ENCODE data around the gene AOX1. TPM values are rescaled to one million over a fixed set of nuclear protein-coding genes. Genes with fewer than 3 reads are reported as not detected.
"Not testable (repeated sequence)": the region's sequence is repeated elsewhere in the genome, so short reads cannot be mapped to it uniquely, and the experiment has no call there.

AOX1 gene
- 1 to 10 TPM; 1.7 to 2.8 (median 2.4) TPM for polyA plus RNA-seq (ENCODE audit: insufficient read length in 4 of 4)

GRCh38 chr2:200585730-200586643 is at the start of gene AOX1:
TSS of gene AOX1 (plus strand) at chr2:200586014. CDS start at chr2:200586109, 95 bp downstream.
- DNase-seq (ENCODE audit: low read depth in 4 of 4, low spot score in 3 of 4): peak in 2 of 4 donors; percentile 26 to 33

DNA sequence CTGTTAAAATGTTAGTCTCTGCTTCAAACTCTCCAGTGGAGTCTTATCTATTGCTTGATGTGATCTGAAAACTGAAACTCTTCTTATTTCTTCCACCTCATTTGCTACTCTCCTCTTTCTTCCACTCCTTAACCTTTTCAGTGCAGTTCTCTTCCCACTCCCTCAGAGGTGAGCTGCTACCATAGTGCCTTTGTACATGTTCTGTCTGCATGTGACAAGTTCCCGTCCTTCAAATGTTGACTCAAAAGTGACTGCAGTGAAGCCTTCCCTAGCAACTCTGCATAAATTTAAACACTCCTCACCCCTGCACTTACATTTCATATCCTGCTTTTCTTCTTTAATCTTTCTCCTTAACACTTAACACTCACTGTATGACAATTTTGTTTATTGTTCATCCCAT is 47.7 kb upstream of the AOX1 start:
- DNase-seq (ENCODE audit: low read depth in 4 of 4, low spot score in 3 of 4): no peak

DNA sequence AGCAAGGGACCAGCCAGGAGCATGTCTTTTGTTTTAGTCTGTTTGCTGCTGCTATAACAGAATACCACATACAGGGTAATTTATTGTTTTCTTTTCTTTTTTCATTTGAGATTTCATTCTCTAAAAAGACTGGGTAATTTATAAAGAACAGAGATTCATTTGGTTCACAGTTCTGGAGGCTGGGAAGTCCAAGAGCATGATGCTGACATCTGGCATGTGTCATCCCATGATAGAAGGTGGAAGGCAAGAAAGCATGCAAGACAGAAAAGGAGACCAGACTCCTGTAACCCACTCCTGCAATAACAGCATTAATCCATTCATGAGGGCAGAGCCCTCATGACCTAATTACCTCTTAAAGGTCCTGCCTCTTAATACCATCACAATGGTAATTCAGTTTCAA is 45.0 kb upstream of the AOX1 start:
- no peak for DNase-seq (ENCODE audit: low read depth in 4 of 4, low spot score in 3 of 4)

DNA sequence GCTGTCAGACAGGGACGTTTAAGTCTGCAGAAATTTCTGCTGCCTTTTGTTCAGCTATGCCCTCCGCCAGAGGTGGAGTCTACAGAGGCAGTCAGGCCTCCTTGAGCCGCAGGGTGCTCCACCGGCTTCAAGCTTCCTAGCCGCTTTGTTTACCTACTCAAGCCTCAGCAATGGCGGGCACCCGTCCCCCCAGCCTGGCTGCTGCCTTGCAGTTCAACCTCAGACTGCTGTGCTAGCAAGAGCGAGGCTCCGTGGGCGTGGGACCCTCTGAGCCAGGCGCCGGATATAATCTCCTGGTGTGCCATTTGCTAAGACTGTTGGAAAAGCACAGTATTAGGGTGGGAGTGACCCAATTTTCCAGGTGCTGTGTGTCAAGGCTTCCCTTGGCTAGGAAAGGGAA is 19.2 kb upstream of the AOX1 start:
- DNase-seq (ENCODE audit: low read depth in 4 of 4, low spot score in 3 of 4): not testable (repeated sequence)

DNA sequence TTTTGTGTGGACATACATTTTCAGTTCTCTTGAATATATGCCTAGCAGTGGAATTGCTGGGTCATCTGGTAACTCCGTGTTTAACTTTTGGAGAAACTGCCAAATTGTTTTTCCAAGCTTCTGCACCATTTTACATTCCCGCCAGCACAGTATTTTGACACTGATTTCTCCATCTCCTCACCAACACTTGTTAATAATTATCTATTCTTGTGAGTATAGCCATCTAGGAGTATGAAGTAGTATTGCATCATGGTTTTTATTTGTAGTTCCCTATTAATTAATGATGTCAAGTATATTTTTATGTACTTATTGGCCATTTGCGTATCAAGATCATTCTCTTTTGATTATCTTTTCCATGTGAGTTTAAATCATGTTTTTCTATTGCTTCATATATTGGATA is 17.9 kb upstream of the AOX1 start:
- no peak for DNase-seq (ENCODE audit: low read depth in 4 of 4, low spot score in 3 of 4)

- DNase-seq (ENCODE audit: low read depth in 4 of 4, low spot score in 3 of 4): no peak
Observed at GRCh38 chr2:200575957-200576356, 9.9 kb upstream of the AOX1 start.

- DNase-seq (ENCODE audit: low read depth in 4 of 4, low spot score in 3 of 4): no peak
Observed at GRCh38 chr2:200577027-200577426, 8.8 kb upstream of the AOX1 start.

GRCh38 chr2:200578778-200579177 is 7.0 kb upstream of the AOX1 start:
- no peak for DNase-seq (ENCODE audit: low read depth in 4 of 4, low spot score in 3 of 4)

DNA sequence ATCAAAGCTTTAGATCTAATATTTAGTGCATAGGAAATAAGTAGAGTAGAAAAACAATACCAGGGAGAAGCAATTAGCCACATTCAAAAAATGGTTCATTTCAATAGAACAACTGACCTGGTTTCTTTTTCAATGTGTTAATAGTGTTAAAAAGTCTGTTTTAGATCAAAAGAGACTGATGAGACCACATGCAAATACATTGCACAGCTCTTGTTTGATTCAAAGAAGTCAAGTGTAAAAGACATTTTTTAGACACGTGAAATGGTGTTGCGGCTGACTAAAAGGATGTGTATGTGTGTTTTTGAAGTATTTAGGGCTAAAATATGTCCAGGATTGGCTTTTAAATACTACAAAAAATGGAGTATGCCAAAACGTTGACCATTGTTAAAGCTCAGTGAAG is 1.2 kb upstream of the AOX1 start:
- no peak for DNase-seq (ENCODE audit: low read depth in 4 of 4, low spot score in 3 of 4)

GRCh38 chr2:200585340-200585729 is 479 bp upstream of the AOX1 start:
- no peak for DNase-seq (ENCODE audit: low read depth in 4 of 4, low spot score in 3 of 4)

GRCh38 chr2:200586644-200586975 is 796 bp downstream of the AOX1 start:
- DNase-seq (ENCODE audit: low read depth in 4 of 4, low spot score in 3 of 4): no peak

GRCh38 chr2:200587007-200587616 is 1.3 kb downstream of the AOX1 start:
- DNase-seq (ENCODE audit: low read depth in 4 of 4, low spot score in 3 of 4): no peak

- DNase-seq (ENCODE audit: low read depth in 4 of 4, low spot score in 3 of 4): no peak
Observed at GRCh38 chr2:200588076-200588678, 2.4 kb downstream of the AOX1 start.

DNA sequence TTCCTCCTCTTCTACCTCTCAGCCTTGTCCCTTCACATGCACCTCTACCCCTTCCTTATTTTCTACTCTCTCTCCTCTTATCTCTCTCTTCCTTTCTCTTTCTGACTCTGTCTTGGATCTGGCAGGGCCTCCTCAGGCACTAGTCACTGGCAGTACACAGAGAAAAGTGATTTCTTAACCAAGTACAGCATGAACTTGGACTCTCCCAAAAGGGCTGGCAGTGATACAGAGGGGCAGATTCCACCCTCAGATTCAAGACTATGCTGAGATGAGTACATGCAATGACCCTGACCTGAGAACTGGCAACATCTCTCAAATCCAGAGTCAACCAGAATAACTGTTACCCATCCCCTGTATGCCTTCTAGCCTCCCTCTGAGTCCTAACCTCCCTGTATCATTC is 4.3 kb downstream of the AOX1 start:
- DNase-seq (ENCODE audit: low read depth in 4 of 4, low spot score in 3 of 4): no peak

GRCh38 chr2:200591308-200591707 is 5.5 kb downstream of the AOX1 start:
- DNase-seq (ENCODE audit: low read depth in 4 of 4, low spot score in 3 of 4): no peak

- no peak for DNase-seq (ENCODE audit: low read depth in 4 of 4, low spot score in 3 of 4)
Observed at GRCh38 chr2:200592406-200593075, 6.7 kb downstream of the AOX1 start.

DNA sequence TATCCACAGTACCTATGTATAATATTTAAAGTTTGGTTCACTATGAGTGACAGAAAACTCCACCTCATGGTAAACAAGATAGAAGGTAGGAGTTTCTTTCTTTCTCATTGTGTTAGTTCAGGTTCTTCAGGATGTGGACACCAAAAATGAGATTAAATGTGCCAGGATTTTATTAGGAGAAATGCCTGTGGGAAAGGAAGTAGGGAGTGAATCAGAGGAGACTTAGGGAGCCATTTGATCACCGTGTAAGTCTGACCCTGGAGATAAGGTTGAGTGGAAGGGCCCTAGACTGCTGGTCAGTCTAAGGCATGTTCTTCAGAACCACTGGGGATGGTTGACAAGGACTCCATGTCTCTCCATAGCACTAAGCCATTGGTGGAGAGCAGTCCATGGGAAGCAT is 8.1 kb downstream of the AOX1 start:
- no peak for DNase-seq (ENCODE audit: low read depth in 4 of 4, low spot score in 3 of 4)

DNA sequence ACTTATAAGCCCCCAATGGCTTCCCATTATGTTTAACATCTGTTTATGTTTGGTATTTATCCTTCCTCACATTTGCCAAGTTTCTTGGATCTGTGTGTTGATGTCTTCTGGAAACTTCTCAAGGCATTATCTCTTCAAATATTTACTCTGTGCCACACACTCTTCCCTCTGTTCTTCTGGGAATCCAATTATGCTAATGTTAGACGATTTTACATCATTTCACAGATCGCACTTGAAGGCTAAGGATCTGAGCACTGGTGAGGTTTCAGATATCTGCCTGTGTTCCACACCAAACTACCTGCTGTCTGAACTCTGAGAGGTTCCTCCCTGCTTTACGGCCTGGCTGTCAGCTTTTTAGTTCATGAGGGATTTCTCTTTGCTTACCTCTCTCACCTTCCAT is 10.1 kb downstream of the AOX1 start:
- DNase-seq (ENCODE audit: low read depth in 4 of 4, low spot score in 3 of 4): no peak

DNA sequence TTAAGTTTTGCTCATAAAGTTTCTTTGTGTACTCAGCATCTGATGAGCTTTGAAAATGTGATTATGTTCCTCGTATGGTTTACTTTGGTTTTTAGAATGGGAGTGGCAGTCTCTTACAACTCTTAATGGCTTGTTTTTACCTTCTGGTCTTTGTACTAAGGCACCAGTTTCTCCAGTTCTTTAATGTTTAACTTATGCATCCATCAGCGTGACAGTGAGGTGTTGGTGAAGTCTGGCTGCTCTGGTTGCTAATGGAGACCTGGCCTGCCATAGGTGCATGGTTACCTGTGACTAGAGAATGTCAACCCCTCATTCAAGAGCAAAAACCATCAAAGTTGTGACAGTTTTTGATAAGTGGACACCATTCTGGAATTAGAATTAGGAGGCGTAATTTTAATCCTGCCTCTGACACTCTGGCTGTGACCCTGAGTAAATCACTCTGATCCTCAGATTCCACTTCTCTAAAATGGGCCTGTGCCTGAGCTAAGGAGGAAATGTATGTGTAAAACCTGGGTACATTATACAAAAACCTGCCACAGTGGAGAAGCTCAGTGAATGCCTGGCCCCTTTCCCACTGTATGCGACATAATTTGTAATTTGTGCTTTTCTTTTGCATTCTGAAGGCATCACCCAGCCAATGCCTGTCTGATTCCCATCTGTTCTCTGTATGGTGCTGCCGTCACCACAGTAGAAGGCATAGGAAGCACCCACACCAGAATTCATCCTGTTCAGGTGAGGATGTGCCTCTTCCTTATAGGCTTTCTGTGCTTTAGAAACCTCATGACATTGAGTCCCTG is 11.2 kb downstream of the AOX1 start:
- no peak for DNase-seq (ENCODE audit: low read depth in 4 of 4, low spot score in 3 of 4)

GRCh38 chr2:200599206-200599605 is 13.4 kb downstream of the AOX1 start:
- DNase-seq (ENCODE audit: low read depth in 4 of 4, low spot score in 3 of 4): no peak
